NCI-H1105 treated with DMSO at 0.1 percent for 48 hours (cell line): Measurements from ENCODE around the gene ACAP3.

Source experiments
- DNase-seq: peaks from one replicate; lab custom pipeline; 2025; lab: John Stamatoyannopoulos, UW

The ACAP3 gene

GRCh38 chr1:1245178-1245816 is 62.4 kb downstream of the ACAP3 start:
- DNase-seq: no peak

GRCh38 chr1:1244192-1244811 is 63.4 kb downstream of the ACAP3 start:
- DNase-seq: no peak

GRCh38 chr1:1243807-1244191 is 63.9 kb downstream of the ACAP3 start:
- DNase-seq: no peak

- DNase-seq: no peak
Measured at GRCh38 chr1:1243266-1243660, 64.5 kb downstream of the ACAP3 start.

GRCh38 chr1:1242461-1243265 is 65.1 kb downstream of the ACAP3 start:
- no peak for DNase-seq
